ENCODE results near the gene FUT2. TPM values are rescaled to one million over a fixed set of nuclear protein-coding genes. Genes with fewer than 3 reads are reported as not detected.
"Not testable (repeated sequence)": the region's sequence is repeated elsewhere in the genome, so short reads cannot be mapped to it uniquely, and the experiment has no call there.

The FUT2 gene
- polyA plus RNA-seq, 4 donors = 1.8 to 3.4 (median 2.2) TPM

- no peak for DNase-seq (ENCODE audit: low read depth in 4 of 4, low spot score in 3 of 4)
Observed at GRCh38 chr19:48670699-48671445, 24.9 kb upstream of the FUT2 start.

GRCh38 chr19:48671446-48671995, 24.2 kb upstream of the FUT2 start:
- no peak for DNase-seq (ENCODE audit: low read depth in 4 of 4, low spot score in 3 of 4)

DNA sequence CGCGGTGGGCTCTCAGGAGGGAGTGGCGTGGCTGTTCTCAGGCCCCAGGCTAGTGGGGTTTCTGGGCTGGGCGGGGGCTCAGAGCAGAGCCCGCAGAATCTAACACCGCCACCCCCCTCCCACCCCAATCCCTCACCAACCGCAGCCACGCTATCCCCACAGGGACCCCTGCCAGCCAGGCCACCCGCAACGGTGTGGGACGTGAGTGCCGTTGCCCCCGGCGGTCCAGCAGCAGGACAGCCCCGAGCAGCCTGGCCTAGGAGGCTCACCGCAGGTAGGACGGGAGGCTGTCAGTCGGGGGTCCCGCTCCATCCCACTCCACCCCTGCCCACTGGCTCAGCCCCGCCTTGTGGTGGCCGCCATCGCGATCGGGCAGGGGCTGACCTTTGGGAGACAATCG, 22.8 kb upstream of the FUT2 start, which contains the start of gene NTN5:
Gene NTN5, minus strand, starts transcription at position 24 of the 400 bp plus-strand sequence. CDS start 2,031 bp downstream, outside the sequence.
- DNase-seq (ENCODE audit: low read depth in 4 of 4, low spot score in 3 of 4) = no peak

GRCh38 chr19:48673436-48674100, 22.2 kb upstream of the FUT2 start:
- DNase-seq (ENCODE audit: low read depth in 4 of 4, low spot score in 3 of 4) = no peak

DNA sequence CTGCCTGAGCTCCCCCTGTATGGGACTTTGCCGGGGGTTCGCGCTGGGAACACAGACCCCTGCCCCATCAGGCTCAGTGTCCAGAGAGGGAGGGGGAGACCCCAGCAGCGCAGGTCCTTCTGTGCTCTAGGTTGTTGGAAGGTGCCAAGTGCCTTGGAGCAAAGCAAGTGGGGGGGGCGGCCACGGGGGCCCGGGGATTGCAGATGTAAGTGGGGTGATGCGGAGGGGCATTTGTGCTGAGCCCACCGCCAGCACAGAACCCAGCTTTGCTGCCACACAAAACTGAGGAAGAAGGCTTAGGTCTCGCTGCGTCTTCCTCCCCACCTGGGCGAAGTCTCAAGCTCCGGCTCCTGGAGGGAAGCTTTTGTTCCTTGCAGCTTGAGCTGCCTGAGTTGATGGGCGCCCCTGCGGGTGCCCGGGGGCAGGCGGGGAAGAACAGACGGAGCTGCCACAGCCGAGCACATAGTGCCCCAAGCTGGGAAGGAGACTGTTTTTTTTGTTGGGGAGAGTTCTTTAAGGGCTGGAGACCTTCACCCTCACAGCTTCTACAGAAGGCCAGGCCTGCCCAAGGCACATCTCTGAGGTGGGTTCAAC, 21.5 kb upstream of the FUT2 start:
- no peak for DNase-seq (ENCODE audit: low read depth in 4 of 4, low spot score in 3 of 4)

DNA sequence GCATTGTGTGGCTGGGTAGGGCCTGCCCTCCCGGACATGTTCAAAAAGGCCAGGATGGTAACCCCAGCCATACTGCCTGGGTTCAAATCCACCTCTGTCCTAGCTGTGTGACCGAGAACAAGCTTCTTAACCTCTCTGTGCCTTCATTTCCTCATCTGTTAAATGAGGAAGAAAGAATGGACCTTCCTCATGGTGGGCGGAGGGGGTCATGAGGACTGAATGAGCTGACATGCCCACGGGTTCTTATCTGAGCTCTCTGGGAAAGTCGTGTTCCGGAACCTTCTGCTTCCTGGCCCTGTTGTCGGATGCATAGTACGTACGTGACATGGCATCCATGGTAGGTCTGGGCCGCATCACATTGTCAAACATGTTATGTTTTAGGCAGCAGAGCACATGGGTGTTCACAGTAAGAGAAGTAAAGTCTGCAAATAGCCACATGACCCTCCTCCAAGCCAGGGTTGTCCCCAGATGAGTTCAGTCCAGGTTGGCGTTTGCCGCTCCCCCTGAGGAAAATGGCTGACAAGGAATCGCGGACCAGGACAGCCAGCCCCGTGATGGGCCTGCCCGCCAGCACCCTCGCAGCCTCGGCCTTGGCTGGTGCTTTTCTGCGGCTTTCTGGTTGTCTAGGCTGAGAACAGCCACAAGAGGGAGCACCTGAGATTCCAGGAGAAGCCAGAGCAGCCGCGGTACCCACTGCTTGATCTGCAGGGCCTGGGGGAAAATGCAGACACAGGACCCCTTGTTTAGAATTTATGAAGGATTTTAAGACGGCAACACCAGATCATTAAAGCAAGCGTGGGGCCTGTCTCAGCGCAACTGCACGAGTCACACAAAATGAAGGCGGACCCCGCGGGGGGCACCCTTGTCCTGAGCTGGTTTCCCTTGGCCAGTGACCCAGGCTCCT, 20.6 kb upstream of the FUT2 start:
- peak; percentile 78 to 85 (median 79) for DNase-seq (ENCODE audit: low read depth in 4 of 4, low spot score in 3 of 4)

GRCh38 chr19:48676487-48676886, 19.3 kb upstream of the FUT2 start:
- DNase-seq (ENCODE audit: low read depth in 4 of 4, low spot score in 3 of 4) = no peak

- no peak for DNase-seq (ENCODE audit: low read depth in 4 of 4, low spot score in 3 of 4)
Observed at GRCh38 chr19:48676887-48677286, 18.9 kb upstream of the FUT2 start.

GRCh38 chr19:48678201-48678600, 17.6 kb upstream of the FUT2 start:
- no peak for DNase-seq (ENCODE audit: low read depth in 4 of 4, low spot score in 3 of 4)

DNA sequence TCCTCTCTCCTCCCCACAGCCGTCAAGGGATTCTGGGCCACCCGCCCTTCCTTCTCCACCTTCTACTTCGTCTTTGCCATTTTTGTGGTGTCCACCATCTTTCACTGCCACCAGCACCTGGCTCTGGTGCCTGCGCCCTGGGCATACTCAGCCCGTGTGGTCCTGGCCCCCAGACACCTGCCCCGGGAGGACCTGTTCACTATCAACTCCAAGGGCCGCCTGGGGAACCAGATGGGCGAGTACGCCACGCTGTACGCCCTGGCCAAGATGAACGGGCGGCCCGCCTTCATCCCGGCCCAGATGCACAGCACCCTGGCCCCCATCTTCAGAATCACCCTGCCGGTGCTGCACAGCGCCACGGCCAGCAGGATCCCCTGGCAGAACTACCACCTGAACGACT, 15.8 kb upstream of the FUT2 start:
- DNase-seq (ENCODE audit: low read depth in 4 of 4, low spot score in 3 of 4) = not testable (repeated sequence)

DNA sequence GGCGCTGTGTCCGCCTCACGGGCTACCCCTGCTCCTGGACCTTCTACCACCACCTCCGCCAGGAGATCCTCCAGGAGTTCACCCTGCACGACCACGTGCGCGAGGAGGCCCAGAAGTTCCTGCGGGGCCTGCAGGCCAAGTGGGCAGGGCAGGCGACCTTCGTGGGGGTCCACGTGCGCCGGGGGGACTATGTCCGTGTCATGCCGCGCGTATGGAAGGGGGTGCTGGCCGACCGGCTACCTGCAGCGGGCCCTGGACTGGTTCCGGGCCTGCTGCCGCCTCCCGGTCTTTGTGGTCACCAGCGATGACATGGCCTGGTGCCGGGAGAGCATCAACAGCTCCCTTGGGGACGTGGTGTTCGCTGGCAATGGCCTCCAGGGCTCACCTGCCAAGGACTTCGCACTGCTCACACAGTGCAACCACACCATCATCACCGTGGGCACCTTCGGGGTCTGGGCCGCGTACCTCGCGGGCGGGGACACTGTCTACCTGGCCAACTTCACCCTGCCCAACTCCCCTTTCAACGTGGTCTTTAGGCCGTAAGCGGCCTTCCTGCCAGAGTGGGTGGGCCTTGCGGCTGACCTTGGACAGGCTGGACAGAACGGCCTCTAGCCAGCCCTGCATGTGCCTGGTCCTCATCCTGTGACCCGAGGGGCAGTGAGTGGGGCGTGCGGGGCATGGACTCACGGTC, 15.2 kb upstream of the FUT2 start:
- no peak for DNase-seq (ENCODE audit: low read depth in 4 of 4, low spot score in 3 of 4)

GRCh38 chr19:48681127-48681470, 14.7 kb upstream of the FUT2 start:
- DNase-seq (ENCODE audit: low read depth in 4 of 4, low spot score in 3 of 4) = no peak

GRCh38 chr19:48683349-48683748, 12.4 kb upstream of the FUT2 start:
- no peak for DNase-seq (ENCODE audit: low read depth in 4 of 4, low spot score in 3 of 4)

- DNase-seq (ENCODE audit: low read depth in 4 of 4, low spot score in 3 of 4) = no peak
Observed at GRCh38 chr19:48685583-48685982, 10.2 kb upstream of the FUT2 start.

DNA sequence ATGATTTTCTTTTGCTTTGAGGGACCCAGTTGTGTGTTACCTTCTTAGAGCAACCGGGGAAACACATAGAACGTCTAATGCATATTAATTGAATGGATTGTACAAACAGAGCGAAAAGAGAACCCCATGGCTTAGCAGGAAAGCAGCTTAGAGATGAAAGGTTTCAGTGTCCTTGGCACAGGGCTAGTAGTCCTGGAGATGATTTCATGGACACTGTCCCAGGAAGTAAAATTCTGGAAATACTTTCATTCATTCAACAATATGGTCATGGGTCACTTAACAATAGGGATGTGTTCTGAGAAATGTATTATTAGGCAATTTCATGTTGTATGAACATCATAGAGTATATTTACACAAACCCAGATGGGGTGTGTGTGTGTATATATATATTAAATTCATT, 9.7 kb upstream of the FUT2 start:
- DNase-seq (ENCODE audit: low read depth in 4 of 4, low spot score in 3 of 4) = no peak

- DNase-seq (ENCODE audit: low read depth in 4 of 4, low spot score in 3 of 4) = not testable (repeated sequence)
Observed at GRCh38 chr19:48686637-48687036, 9.1 kb upstream of the FUT2 start.

DNA sequence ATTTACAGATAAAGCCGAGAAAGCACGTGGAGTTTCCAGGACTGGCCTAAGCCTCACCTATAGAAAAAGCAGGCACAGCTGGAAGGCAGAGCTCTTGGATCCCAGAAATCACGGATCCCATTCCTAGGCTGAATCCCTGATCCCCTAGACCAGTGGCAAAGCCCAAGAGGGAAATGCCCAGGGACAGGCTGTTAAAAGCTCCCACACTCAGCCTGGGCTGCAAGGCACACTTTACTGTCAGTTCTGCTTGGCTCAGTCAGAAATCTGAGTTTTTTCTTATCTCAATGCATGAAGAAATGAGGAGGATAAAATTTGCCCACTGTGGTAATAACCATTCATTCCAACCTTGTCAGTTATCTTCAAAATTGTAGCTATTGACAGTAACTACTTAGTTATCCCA, 8.0 kb upstream of the FUT2 start:
- no peak for DNase-seq (ENCODE audit: low read depth in 4 of 4, low spot score in 3 of 4)

DNA sequence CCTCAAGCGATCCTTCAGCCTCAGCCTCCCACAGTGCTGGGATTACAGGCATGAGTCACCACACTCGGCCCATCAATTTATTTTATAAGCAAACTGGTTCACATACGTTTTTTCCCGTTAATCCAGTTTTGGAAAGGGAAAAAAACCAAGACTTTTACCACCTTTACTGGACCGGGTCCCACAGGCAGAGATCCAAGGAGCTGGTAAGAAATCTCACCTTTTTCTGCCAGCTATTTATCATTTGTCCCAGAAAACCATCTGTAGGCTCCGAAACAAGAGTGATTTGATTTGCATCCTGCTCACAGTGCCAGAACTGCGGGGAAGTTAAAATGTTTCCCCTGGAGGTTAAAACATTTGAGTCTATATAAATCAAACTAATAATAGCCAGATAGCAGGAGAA, 6.3 kb upstream of the FUT2 start:
- DNase-seq (ENCODE audit: low read depth in 4 of 4, low spot score in 3 of 4) = no peak

GRCh38 chr19:48693629-48694028, 2.1 kb upstream of the FUT2 start:
- DNase-seq (ENCODE audit: low read depth in 4 of 4, low spot score in 3 of 4) = not testable (repeated sequence)
